GM18951 (cell line): Measurements from ENCODE around the gene RRP12.
A peak's percentile ranks its signal among the peaks of the same experiment; 100 is the strongest.

Experiments used
- POLR2A ChIP-seq: IDR thresholded peaks from 4 replicates; pipeline ENCODE4 v1.6.1; 2011; ENCODE audit warnings: mild to moderate bottlenecking; ENCODE audit not compliant: insufficient read length, insufficient read depth; ENCODE audit errors: extremely low read depth
- in situ Hi-C: fragments of 300-500 bp; cut with MboI; formaldehyde crosslinking; loops from one replicate; pipeline ENCODE4 v1.12.0; 2022; ENCODE audit warnings: low sequenced_read_pairs, mixed read lengths, inconsistent platforms; ENCODE audit not compliant: unreplicated experiment

RRP12 gene

DNA sequence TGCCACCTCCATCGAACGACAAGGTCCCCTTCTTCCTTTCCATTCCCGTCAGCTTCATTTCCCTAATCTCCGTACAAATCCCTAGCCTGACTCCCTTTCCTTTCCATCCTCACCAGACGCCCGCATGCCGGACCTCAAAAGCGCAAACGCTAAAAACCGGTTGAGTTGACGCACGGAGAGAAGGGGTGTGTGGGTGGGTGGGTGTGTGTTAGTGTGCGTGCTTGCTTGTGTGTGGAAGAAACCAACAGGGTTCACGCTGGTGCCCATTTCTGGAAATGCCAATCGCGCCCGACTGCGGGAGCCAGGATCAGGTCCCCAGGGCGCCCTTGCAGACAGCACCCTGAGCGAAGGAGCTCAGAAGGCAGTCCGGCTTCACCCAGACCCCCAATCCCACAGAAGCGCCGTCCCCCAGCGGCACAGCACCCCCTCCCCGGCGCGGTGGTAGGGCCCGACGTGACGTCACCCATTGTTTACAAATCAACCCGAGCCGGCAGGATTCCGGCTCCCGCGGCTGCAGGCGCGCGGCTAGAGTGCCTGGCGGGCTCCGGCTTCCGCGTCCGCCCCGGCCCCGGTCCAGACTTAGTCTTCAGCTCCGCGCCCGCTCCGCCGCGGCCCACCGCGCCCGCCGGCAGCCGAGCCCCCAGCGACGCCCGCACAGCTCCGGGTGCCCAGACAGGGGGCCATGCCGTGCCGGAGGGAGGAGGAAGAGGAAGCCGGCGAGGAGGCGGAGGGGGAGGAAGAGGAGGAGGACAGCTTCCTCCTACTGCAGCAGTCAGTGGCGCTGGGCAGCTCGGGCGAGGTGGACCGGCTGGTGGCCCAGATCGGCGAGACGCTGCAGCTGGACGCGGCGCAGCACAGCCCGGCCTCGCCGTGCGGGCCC, 82.1 kb downstream of the RRP12 start, which contains the start of gene FRAT1:
TSS of gene FRAT1 (plus strand) at position 500 of the 880 bp plus-strand sequence. CDS start at position 683, 183 bp downstream.
- in situ Hi-C loops: no loop called here
- peak; percentile 43 for TF ChIP-seq POLR2A

DNA sequence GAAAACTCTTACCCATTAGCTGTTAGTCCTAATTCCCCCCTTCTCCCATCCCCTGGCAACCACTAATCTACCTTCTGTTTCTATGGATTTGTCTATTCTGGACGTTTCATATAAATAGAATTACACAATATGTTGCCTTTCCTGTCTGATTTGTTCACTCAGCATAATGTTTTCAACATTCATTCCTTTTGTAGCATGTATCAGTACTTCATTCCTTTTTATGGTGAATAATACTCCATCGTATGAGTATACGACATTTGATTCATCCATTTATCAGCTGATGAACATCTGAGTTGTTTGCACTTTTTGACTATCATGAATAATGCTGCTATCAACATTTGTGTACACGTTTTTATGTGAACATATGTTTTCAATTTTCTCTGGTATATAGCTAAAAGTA, 86.5 kb downstream of the RRP12 start:
- no peak for TF ChIP-seq POLR2A
- in situ Hi-C loops: no loop called here

- in situ Hi-C loops: no loop called here
- TF ChIP-seq POLR2A: no peak
Observed at GRCh38 chr10:97312897-97313296, 88.2 kb downstream of the RRP12 start.

GRCh38 chr10:97311111-97311626, 90.0 kb downstream of the RRP12 start:
- in situ Hi-C loops: no loop called here
- no peak for TF ChIP-seq POLR2A

DNA sequence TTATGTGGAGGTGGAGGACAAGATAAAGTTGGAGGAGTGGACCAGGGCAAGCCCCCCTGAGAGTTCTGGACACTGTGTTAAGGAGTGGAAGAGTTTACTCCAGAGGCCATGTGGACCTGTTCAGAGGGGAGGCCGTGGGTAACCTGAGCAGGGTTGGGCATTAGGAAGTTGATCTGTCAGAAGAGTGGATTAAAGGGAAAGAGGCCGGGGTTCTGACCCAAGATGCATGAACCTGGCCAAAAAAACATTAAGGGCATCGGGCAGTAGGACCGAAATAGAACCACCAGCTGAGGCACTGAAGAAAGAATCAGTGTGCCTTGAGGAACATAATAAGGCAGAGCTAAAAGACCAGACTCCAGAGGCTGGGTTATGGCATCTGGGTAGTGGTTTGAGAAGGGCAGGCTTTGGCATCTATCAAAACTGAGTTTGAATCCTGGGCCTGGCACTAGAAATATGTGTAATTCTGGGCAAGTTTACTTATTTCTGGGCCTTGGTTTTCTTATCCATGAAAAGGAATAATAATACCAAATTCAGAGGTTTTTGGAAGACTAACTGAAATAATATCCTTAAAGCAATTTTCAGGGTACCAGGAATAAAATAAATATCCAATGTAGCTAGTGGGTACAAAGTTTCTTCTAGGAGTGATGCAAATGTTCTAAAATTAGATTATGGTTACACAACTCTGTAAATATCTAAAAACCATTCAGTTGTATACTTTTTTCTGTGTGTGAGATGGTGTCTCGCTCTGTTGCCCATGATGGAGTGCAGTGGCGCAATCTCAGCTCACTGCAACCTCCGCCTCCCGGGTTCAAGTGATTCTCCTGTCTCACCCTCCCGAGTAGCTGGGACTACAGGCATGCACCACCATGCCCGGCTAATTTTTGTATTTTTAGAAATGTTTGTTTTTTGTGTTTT, 93.0 kb downstream of the RRP12 start:
- TF ChIP-seq POLR2A: no peak
- in situ Hi-C loops: no loop called here

GRCh38 chr10:97307441-97307840, 93.7 kb downstream of the RRP12 start:
- TF ChIP-seq POLR2A: no peak
- in situ Hi-C loops: no loop called here
